Measurements from ENCODE around the gene IL1RAPL1. TPM values are rescaled to one million over a fixed set of nuclear protein-coding genes. Genes with fewer than 3 reads are reported as not detected.

IL1RAPL1 gene
- polyA plus RNA-seq, 1 of the 3 experiments (the other 2 are of a cell fraction) = 2.8 TPM

- no peak for DNase-seq
- WGBS (ENCODE audit: low lambda C conversion rate) = 0% methylated on average over 1 of the region's 1 CpG
- no peak overlapping the region for H3K4me2 ChIP-seq
- TF ChIP-seq, protein P1, sequence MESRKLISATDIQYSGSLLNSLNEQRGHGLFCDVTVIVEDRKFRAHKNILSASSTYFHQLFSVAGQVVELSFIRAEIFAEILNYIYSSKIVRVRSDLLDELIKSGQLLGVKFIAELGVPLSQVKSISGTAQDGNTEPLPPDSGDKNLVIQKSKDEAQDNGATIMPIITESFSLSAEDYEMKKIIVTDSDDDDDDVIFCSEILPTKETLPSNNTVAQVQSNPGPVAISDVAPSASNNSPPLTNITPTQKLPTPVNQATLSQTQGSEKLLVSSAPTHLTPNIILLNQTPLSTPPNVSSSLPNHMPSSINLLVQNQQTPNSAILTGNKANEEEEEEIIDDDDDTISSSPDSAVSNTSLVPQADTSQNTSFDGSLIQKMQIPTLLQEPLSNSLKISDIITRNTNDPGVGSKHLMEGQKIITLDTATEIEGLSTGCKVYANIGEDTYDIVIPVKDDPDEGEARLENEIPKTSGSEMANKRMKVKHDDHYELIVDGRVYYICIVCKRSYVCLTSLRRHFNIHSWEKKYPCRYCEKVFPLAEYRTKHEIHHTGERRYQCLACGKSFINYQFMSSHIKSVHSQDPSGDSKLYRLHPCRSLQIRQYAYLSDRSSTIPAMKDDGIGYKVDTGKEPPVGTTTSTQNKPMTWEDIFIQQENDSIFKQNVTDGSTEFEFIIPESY (IDR thresholded peaks at IDR 0.05; ENCODE audit: borderline replicate concordance, low read depth) = no peak
- no peak for TF ChIP-seq RCOR1 (IDR thresholded peaks at IDR 0.05; ENCODE audit: low read length)
- no peaks in the 10 kb centered on the region for H3K79me2 ChIP-seq (ENCODE audit: insufficient read depth)
- ChIA-PET CTCF (no interaction called here), POLR2A (no interaction called here)
- H4K20me1 ChIP-seq (ENCODE audit: insufficient read depth) = no peaks in the 10 kb centered on the region
- H3K4me1 ChIP-seq (ENCODE audit: control insufficient read depth in 1 of 2, insufficient read depth in 2 of 2, low read depth in 1 of 2, low read length in 1 of 2) = no peaks in the 10 kb centered on the region
- H2AFZ ChIP-seq (ENCODE audit: low read depth) = no peak overlapping the region
- no peaks in the 10 kb centered on the region for H3K27me3 ChIP-seq (ENCODE audit: insufficient read depth)
- H3K9me3 ChIP-seq = no peaks in the 10 kb centered on the region
- no peaks in the 10 kb centered on the region for H3F3A ChIP-seq (replicated peaks; ENCODE audit: insufficient read depth)
- H3K4me3 ChIP-seq (ENCODE audit: low read depth in 2 of 2, low read length in 1 of 2) = no peak overlapping the region
- H3K27ac ChIP-seq (ENCODE audit: low read depth in 2 of 2, low read length in 1 of 2) = no peak overlapping the region
- no peaks in the 10 kb centered on the region for H3K36me3 ChIP-seq (replicated peaks in 1 of 2; ENCODE audit: control insufficient read depth in 1 of 2, insufficient read depth in 2 of 2, low read length in 1 of 2)
- no peaks in the 10 kb centered on the region for H3K9me2 ChIP-seq
- no peak overlapping the region for H3K9ac ChIP-seq
These were observed 452.9 kb downstream of the IL1RAPL1 start for GRCh38 chrX:29040160-29040559.

DNA sequence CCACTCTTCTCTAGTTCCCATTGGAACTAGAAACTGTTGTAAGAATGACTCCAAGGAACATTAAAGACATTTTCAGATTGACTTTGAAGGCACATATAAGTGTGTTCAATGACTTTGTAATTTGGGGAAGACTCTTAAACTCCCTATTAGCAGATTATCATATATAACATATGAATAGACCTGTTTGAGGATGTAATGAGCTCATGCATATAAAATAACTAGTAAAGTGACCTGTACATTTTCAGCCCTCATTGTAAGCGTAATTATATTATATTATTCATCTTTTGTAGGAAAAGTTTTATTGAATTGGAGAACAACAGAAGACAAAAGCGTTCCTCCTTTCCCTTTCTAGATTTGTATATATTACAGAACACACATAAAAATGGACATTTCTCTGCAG lies 455.1 kb downstream of the IL1RAPL1 start:
- WGBS (ENCODE audit: low lambda C conversion rate) = 7% methylated on average over 2 of the region's 2 CpGs
- CTCF ChIA-PET = no interaction called here

DNA sequence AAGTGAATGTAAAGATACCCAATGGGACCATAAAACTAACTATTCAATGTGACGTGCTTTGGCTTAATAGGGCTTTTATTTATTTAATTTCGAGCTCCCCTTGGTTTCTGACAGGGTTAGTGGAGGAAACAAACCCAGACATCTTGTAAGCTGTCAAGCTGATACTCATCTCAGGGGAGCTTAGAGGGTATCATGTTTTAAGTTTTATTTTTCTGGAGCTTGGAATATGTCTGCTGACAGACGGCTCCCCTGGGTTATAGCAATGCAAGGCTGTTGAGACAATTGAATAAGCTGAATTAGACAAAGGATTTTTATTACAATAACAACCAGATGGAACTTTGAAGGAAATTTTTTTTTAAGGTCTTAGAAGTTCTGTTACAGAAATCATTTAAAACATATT lies 456.5 kb downstream of the IL1RAPL1 start:
- Histone ChIP-seq H3K36me3 (replicated peaks in 1 of 2; ENCODE audit: control insufficient read depth in 1 of 2, insufficient read depth in 2 of 2, low read length in 1 of 2) (no peaks in the 10 kb centered on the region), H3K9me3 (no peaks in the 10 kb centered on the region), H3K9me2 (no peaks in the 10 kb centered on the region), H4K20me1 (ENCODE audit: insufficient read depth) (no peaks in the 10 kb centered on the region), H3K79me2 (ENCODE audit: insufficient read depth) (no peaks in the 10 kb centered on the region), H3F3A (replicated peaks; ENCODE audit: insufficient read depth) (no peaks in the 10 kb centered on the region), H3K27me3 (ENCODE audit: insufficient read depth) (no peaks in the 10 kb centered on the region), H3K4me2 (no peak overlapping the region), H3K27ac (ENCODE audit: low read depth in 2 of 2, low read length in 1 of 2) (no peak overlapping the region), H2AFZ (ENCODE audit: low read depth) (no peak overlapping the region), H3K4me1 (ENCODE audit: control insufficient read depth in 1 of 2, insufficient read depth in 2 of 2, low read depth in 1 of 2, low read length in 1 of 2) (no peaks in the 10 kb centered on the region), H3K9ac (no peak overlapping the region), H3K4me3 (ENCODE audit: low read depth in 2 of 2, low read length in 1 of 2) (no peak overlapping the region)
- DNase-seq = no peak
- ChIA-PET CTCF (no interaction called here), POLR2A (no interaction called here)
- 7% methylated on average over 3 of the region's 3 CpGs for WGBS (ENCODE audit: low lambda C conversion rate)
- TF ChIP-seq MEF2A (IDR thresholded peaks at IDR 0.05; ENCODE audit: borderline replicate concordance, low read depth) (no peak), CTCF (IDR thresholded peaks at IDR 0.05) (no peak), GATA2 (CRISPR knock-in tag; IDR thresholded peaks at IDR 0.05) (no peak), NFIC (IDR thresholded peaks at IDR 0.05; ENCODE audit: borderline replicate concordance) (no peak), USF1 (IDR thresholded peaks at IDR 0.05; ENCODE audit: borderline replicate concordance, low read depth) (no peak), NRF1 (IDR thresholded peaks at IDR 0.05; ENCODE audit: low read depth, low read length) (no peak), SIN3A (IDR thresholded peaks at IDR 0.05; ENCODE audit: borderline replicate concordance, low read depth, low read length) (no peak), USF2 (IDR thresholded peaks at IDR 0.05; ENCODE audit: borderline replicate concordance, low read depth, low read length) (no peak), RAD21 (IDR thresholded peaks at IDR 0.05; ENCODE audit: low read length) (no peak)
- TF ChIP-seq, protein P2, sequence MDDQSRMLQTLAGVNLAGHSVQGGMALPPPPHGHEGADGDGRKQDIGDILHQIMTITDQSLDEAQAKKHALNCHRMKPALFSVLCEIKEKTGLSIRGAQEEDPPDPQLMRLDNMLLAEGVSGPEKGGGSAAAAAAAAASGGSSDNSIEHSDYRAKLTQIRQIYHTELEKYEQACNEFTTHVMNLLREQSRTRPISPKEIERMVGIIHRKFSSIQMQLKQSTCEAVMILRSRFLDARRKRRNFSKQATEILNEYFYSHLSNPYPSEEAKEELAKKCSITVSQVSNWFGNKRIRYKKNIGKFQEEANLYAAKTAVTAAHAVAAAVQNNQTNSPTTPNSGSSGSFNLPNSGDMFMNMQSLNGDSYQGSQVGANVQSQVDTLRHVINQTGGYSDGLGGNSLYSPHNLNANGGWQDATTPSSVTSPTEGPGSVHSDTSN (IDR thresholded peaks at IDR 0.05) = no peak

More for the DNA sequence above, 455.1 kb downstream of the IL1RAPL1 start:
- Histone ChIP-seq H3K36me3 (replicated peaks in 1 of 2; ENCODE audit: control insufficient read depth in 1 of 2, insufficient read depth in 2 of 2, low read length in 1 of 2) (no peaks in the 10 kb centered on the region), H3K9me3 (no peaks in the 10 kb centered on the region), H4K20me1 (ENCODE audit: insufficient read depth) (no peaks in the 10 kb centered on the region), H3K4me2 (no peak overlapping the region), H3K9ac (no peak overlapping the region), H3K9me2 (no peaks in the 10 kb centered on the region), H3K79me2 (ENCODE audit: insufficient read depth) (no peaks in the 10 kb centered on the region), H3K27me3 (ENCODE audit: insufficient read depth) (no peaks in the 10 kb centered on the region), H3K4me3 (ENCODE audit: low read depth in 2 of 2, low read length in 1 of 2) (no peak overlapping the region), H3K4me1 (ENCODE audit: control insufficient read depth in 1 of 2, insufficient read depth in 2 of 2, low read depth in 1 of 2, low read length in 1 of 2) (no peaks in the 10 kb centered on the region), H3K27ac (ENCODE audit: low read depth in 2 of 2, low read length in 1 of 2) (no peak overlapping the region), H2AFZ (ENCODE audit: low read depth) (no peak overlapping the region), H3F3A (replicated peaks; ENCODE audit: insufficient read depth) (no peaks in the 10 kb centered on the region)
- POLR2A ChIA-PET = no interaction called here
- no peak for TF ChIP-seq CHD2 (IDR thresholded peaks at IDR 0.05; ENCODE audit: low read length, partially characterized antibody)
- DNase-seq = no peak

All from SK-N-SH (cell line).